Measurements from ENCODE around the gene KRTAP5-6. TPM values are rescaled to one million over a fixed set of nuclear protein-coding genes. Genes with fewer than 3 reads are reported as not detected.
A peak's percentile ranks its signal among the peaks of the same experiment; 100 is the strongest.

KRTAP5-6 gene
- total RNA-seq, 1 experiment from 2014 or later: not detected

- Histone ChIP-seq H3K27ac (no peak overlapping the region), H3K9me3 (replicated peaks) (no peaks in the 10 kb centered on the region), H3K4me3 (no peak overlapping the region), H3K4me1 (no peaks in the 10 kb centered on the region), H3K27me3 (no peaks in the 10 kb centered on the region), H3K36me3 (no peaks in the 10 kb centered on the region)
- DNase-seq: no peak
Measured at GRCh38 chr11:1699771-1700170, 2.8 kb downstream of the KRTAP5-6 start.

- H3K9me3 ChIP-seq (replicated peaks): no peaks in the 10 kb centered on the region
- H3K36me3 ChIP-seq: no peaks in the 10 kb centered on the region
- no peaks in the 10 kb centered on the region for H3K27me3 ChIP-seq
- H3K4me1 ChIP-seq: peaks cover 8% of the 10 kb centered on the region
- no peak overlapping the region for H3K27ac ChIP-seq
- H3K4me3 ChIP-seq: no peak overlapping the region
- no peak for DNase-seq
Measured at GRCh38 chr11:1701091-1701807, 4.3 kb downstream of the KRTAP5-6 start.

GRCh38 chr11:1702506-1702905 lies 5.5 kb downstream of the KRTAP5-6 start:
- Histone ChIP-seq H3K4me3 (no peak overlapping the region), H3K27me3 (no peaks in the 10 kb centered on the region), H3K36me3 (no peaks in the 10 kb centered on the region), H3K27ac (no peak overlapping the region), H3K4me1 (peaks cover 8% of the 10 kb centered on the region), H3K9me3 (replicated peaks) (no peaks in the 10 kb centered on the region)
- DNase-seq: no peak

DNA sequence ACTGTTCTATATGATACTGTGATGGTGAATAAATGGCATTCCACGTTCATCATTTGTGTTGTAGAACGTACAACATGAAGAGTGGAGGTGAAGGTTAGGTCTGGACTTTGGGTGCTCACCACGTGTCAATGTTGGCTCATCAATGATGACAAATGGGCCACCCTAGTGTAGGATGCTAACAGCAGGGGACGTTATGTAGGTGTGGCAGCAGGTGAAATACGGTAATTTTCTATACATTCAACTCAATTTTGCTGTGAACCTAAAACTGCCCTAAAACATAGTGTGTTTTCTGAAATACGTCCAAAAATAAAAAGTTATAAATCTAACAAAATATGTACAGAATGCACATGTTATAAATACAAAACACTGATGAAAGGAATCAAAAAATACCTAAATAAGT lies 6.2 kb downstream of the KRTAP5-6 start:
- no peak for DNase-seq
- 0 out of 2 replicates have a peak, but pooled peaks cover 3% of the 10 kb centered on the region for H3K27me3 ChIP-seq
- no peak overlapping the region for H3K27ac ChIP-seq
- no peaks in the 10 kb centered on the region for H3K36me3 ChIP-seq
- peaks cover 8% of the 10 kb centered on the region for H3K4me1 ChIP-seq
- H3K4me3 ChIP-seq: no peak overlapping the region
- no peaks in the 10 kb centered on the region for H3K9me3 ChIP-seq (replicated peaks)

- H3K27me3 ChIP-seq: 0 out of 2 replicates have a peak, but pooled peaks cover 3% of the 10 kb centered on the region
- no peak overlapping the region for H3K27ac ChIP-seq
- H3K9me3 ChIP-seq (replicated peaks): no peaks in the 10 kb centered on the region
- no peak overlapping the region for H3K4me3 ChIP-seq
- peak; percentile 47 to 67 for DNase-seq
- H3K4me1 ChIP-seq: peaks cover 8% of the 10 kb centered on the region
- H3K36me3 ChIP-seq: no peaks in the 10 kb centered on the region
Measured at GRCh38 chr11:1705126-1706052, 8.4 kb downstream of the KRTAP5-6 start.

- no peak for DNase-seq
- Histone ChIP-seq H3K9me3 (replicated peaks) (no peaks in the 10 kb centered on the region), H3K36me3 (no peaks in the 10 kb centered on the region), H3K27me3 (0 out of 2 replicates have a peak, but pooled peaks cover 3% of the 10 kb centered on the region), H3K4me1 (peaks cover 8% of the 10 kb centered on the region), H3K4me3 (no peak overlapping the region), H3K27ac (no peak overlapping the region)
Measured at GRCh38 chr11:1706634-1707400, 9.8 kb downstream of the KRTAP5-6 start.

DNA sequence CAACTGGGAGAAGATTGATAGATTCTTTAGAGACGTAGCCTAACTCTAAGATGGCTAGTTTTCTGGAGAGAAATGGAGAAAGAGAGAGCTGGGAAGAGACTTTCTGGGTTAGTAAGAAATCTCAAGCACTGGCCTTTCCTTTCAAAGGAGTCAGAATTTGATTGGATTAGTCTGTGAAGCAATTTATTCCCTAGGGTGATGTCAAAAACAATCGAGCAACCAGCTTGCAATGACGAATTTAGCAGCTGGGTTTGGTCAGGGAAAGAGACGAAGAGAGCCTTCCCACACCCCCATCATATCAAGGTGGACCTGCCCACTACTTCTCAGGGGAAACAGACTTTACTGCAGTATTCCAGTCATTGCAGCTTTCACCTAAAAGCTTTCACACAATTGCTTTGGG lies 10.8 kb downstream of the KRTAP5-6 start:
- H3K9me3 ChIP-seq (replicated peaks): no peaks in the 10 kb centered on the region
- DNase-seq: no peak
- 0 out of 2 replicates have a peak, but pooled peaks cover 3% of the 10 kb centered on the region for H3K27me3 ChIP-seq
- no peak overlapping the region for H3K4me3 ChIP-seq
- peaks cover 8% of the 10 kb centered on the region for H3K4me1 ChIP-seq
- no peaks in the 10 kb centered on the region for H3K36me3 ChIP-seq
- H3K27ac ChIP-seq: no peak overlapping the region

GRCh38 chr11:1708716-1709115 lies 11.7 kb downstream of the KRTAP5-6 start:
- H3K36me3 ChIP-seq: no peaks in the 10 kb centered on the region
- H3K27me3 ChIP-seq: 0 out of 2 replicates have a peak, but pooled peaks cover 3% of the 10 kb centered on the region
- H3K27ac ChIP-seq: no peak overlapping the region
- H3K9me3 ChIP-seq (replicated peaks): no peaks in the 10 kb centered on the region
- DNase-seq: no peak
- peaks cover 8% of the 10 kb centered on the region for H3K4me1 ChIP-seq
- no peak overlapping the region for H3K4me3 ChIP-seq

- Histone ChIP-seq H3K36me3 (no peaks in the 10 kb centered on the region), H3K27ac (no peak overlapping the region), H3K4me1 (no peaks in the 10 kb centered on the region), H3K9me3 (replicated peaks) (no peaks in the 10 kb centered on the region), H3K27me3 (peaks cover 4% of the 10 kb centered on the region; the same call in 1 of the 2 replicates), H3K4me3 (no peak overlapping the region)
- no peak for DNase-seq
Measured at GRCh38 chr11:1714908-1715885, 18.2 kb downstream of the KRTAP5-6 start.

- H3K27me3 ChIP-seq: peaks cover 4% of the 10 kb centered on the region; the same call in 1 of the 2 replicates
- H3K4me3 ChIP-seq: no peak overlapping the region
- H3K9me3 ChIP-seq (replicated peaks): no peaks in the 10 kb centered on the region
- H3K4me1 ChIP-seq: no peaks in the 10 kb centered on the region
- H3K36me3 ChIP-seq: no peaks in the 10 kb centered on the region
- DNase-seq: no peak
- no peak overlapping the region for H3K27ac ChIP-seq
Measured at GRCh38 chr11:1717745-1718144, 20.8 kb downstream of the KRTAP5-6 start.

DNA sequence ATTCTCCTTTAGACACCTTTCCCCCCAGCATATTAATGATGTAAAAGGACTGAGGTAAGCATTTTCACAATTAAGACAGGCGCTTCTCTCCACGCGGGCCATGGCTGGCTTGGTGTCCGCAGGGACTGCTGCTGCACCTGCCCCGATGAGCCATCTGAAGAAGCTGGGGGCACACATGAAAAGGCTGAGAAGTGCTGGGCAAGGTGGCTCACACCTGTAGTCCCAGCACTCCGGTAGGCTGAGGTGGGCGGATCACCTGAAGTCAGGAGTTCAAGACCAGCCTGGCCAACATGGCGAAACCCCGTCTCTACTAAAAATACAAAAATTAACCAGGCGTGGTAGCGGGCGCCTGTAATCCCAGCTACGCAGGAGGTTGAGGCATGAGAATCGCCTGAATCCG lies 21.3 kb downstream of the KRTAP5-6 start:
- no peaks in the 10 kb centered on the region for H3K4me1 ChIP-seq
- no peaks in the 10 kb centered on the region for H3K36me3 ChIP-seq
- H3K4me3 ChIP-seq: no peak overlapping the region
- no peak for DNase-seq
- H3K27me3 ChIP-seq: peaks cover 4% of the 10 kb centered on the region; the same call in 1 of the 2 replicates
- no peaks in the 10 kb centered on the region for H3K9me3 ChIP-seq (replicated peaks)
- no peak overlapping the region for H3K27ac ChIP-seq

DNA sequence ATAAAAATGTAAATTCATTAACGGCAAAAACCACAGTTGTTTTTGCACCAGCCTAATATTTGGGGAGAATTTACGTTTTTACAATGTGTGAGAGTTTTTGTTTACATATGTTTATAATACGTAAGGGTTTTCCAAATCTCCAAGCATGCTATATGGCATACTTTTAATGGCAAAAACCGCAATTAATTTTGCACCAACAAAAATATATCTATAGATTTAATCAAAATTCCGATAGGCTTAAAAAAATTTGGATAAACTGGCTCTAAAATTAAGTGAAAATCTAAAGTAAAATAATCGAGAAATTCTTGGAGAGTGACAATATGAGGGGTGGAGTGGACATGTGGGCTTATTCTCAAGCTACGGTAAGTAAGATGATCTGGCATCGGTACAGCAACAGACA lies 22.8 kb downstream of the KRTAP5-6 start:
- Histone ChIP-seq H3K9me3 (replicated peaks) (no peaks in the 10 kb centered on the region), H3K36me3 (no peaks in the 10 kb centered on the region), H3K4me3 (no peak overlapping the region), H3K27ac (no peak overlapping the region), H3K27me3 (peaks cover 4% of the 10 kb centered on the region; the same call in 1 of the 2 replicates), H3K4me1 (no peaks in the 10 kb centered on the region)
- no peak for DNase-seq

- DNase-seq: no peak
- Histone ChIP-seq H3K36me3 (no peaks in the 10 kb centered on the region), H3K4me3 (no peak overlapping the region), H3K9me3 (replicated peaks) (no peaks in the 10 kb centered on the region), H3K27me3 (no peaks in the 10 kb centered on the region), H3K4me1 (peaks cover 8% of the 10 kb centered on the region; the same call in 1 of the 2 replicates), H3K27ac (no peak overlapping the region)
Measured at GRCh38 chr11:1727096-1727690, 30.2 kb downstream of the KRTAP5-6 start.
